ENCODE data around the gene PLEKHA7.

- TF ChIP-seq CTCF (optimal IDR thresholded peaks at IDR 0.05 in 1 of 3, IDR thresholded peaks at IDR 0.05 in 1 of 3, conservative IDR thresholded peaks at IDR 0.05 in 1 of 3; ENCODE audit: extremely low read depth in 1 of 3, insufficient read depth in 2 of 3, low read length in 3 of 3) (no peak), EZH2 (IDR thresholded peaks at IDR 0.05; ENCODE audit: low read length) (no peak)
Observed at GRCh38 chr11:16909359-16910035, 104.7 kb downstream of the PLEKHA7 start.

Data from keratinocyte (primary cell).